Measurements from ENCODE around the gene PAPPA2.

DNA sequence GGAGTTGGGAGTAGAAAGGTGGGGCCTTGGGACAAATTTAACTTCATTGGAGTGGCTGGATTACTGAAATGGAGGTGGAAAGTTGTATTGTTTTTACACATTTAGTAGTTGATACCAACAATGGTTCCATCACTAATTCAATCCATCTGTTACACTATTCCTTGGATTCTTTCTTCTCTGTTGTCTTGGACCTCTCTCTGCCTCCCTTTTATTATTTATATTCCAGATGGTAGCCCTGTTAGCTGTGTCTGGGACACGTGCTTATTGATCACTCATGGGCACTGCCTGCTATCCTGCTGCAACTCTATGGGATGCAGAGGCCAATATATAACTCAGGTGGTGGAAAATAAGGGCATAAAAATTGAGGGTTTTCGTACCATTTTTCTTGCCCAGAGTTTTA is 346.3 kb downstream of the PAPPA2 start:
- TF ChIP-seq, protein P1, sequence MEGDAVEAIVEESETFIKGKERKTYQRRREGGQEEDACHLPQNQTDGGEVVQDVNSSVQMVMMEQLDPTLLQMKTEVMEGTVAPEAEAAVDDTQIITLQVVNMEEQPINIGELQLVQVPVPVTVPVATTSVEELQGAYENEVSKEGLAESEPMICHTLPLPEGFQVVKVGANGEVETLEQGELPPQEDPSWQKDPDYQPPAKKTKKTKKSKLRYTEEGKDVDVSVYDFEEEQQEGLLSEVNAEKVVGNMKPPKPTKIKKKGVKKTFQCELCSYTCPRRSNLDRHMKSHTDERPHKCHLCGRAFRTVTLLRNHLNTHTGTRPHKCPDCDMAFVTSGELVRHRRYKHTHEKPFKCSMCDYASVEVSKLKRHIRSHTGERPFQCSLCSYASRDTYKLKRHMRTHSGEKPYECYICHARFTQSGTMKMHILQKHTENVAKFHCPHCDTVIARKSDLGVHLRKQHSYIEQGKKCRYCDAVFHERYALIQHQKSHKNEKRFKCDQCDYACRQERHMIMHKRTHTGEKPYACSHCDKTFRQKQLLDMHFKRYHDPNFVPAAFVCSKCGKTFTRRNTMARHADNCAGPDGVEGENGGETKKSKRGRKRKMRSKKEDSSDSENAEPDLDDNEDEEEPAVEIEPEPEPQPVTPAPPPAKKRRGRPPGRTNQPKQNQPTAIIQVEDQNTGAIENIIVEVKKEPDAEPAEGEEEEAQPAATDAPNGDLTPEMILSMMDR (IDR thresholded peaks at IDR 0.05) = no peak
- TF ChIP-seq POLR2A (IDR thresholded peaks at IDR 0.05) = no peak
